ENCODE results near the gene CYP2W1. TPM values are rescaled to one million over a fixed set of nuclear protein-coding genes. Genes with fewer than 3 reads are reported as not detected.
"Not testable (repeated sequence)": the region's sequence is repeated elsewhere in the genome, so short reads cannot be mapped to it uniquely, and the experiment has no call there.

The CYP2W1 gene
- 1 to 10 TPM; 1.2 to 3.6 TPM for total RNA-seq
- long read RNA-seq, partial matches to known transcripts = 1 of 1 reads
- long read RNA-seq, other reads (novel, unspliced or antisense) = 0 of 1 reads

- peak; percentile 11 for ATAC-seq
- intact Hi-C loops (cut with DNase I, micrococcal nuclease) = no loop called here
- DNase-seq = no peak
These were observed at the start of gene CYP2W1 for GRCh38 chr7:983004-983615. TSS of gene CYP2W1 (plus strand) at chr7:983181. CDS start at chr7:983212, 31 bp downstream.

GRCh38 chr7:934469-935163, 48.4 kb upstream of the CYP2W1 start:
- DNase-seq (peak; percentile 7 to 12), ATAC-seq (no peak)
- intact Hi-C loops (cut with DNase I, micrococcal nuclease) = no loop called here

- intact Hi-C loops (cut with DNase I, micrococcal nuclease) = no loop called here
- peak; percentile 3 to 25 for DNase-seq
- ATAC-seq = peak; percentile 11
These were observed 47.7 kb upstream of the CYP2W1 start for GRCh38 chr7:935164-935873.

GRCh38 chr7:935874-936385, 47.1 kb upstream of the CYP2W1 start:
- ATAC-seq = peak; percentile 9
- intact Hi-C loops (cut with DNase I, micrococcal nuclease) = no loop called here
- DNase-seq = peak in 1 of 2 donors; percentile 3

GRCh38 chr7:936386-937054, 46.5 kb upstream of the CYP2W1 start:
- intact Hi-C loops (cut with DNase I, micrococcal nuclease) = no loop called here
- ATAC-seq = peak; percentile 25
- DNase-seq = peak; percentile 4 to 22

- intact Hi-C loops (cut with DNase I, micrococcal nuclease) = no loop called here
- peak in 1 of 2 donors; percentile 11 for DNase-seq
- no peak for ATAC-seq
These were observed 45.0 kb upstream of the CYP2W1 start for GRCh38 chr7:937856-938484.

GRCh38 chr7:938546-939185, 44.3 kb upstream of the CYP2W1 start:
- intact Hi-C loops (cut with DNase I, micrococcal nuclease) = no loop called here
- ATAC-seq (peak; percentile 24), DNase-seq (peak; percentile 6 to 20)

- peak; percentile 2 to 6 for DNase-seq
- intact Hi-C loops (cut with DNase I, micrococcal nuclease) = no loop called here
- no peak for ATAC-seq
These were observed 43.1 kb upstream of the CYP2W1 start for GRCh38 chr7:939843-940242.

- intact Hi-C loops (cut with DNase I, micrococcal nuclease) = no loop called here
- ATAC-seq (no peak), DNase-seq (no peak)
These were observed 42.2 kb upstream of the CYP2W1 start for GRCh38 chr7:940599-941408.

GRCh38 chr7:943793-944192, 39.2 kb upstream of the CYP2W1 start:
- DNase-seq = peak in 1 of 2 donors; percentile 16
- ATAC-seq; intact Hi-C loops (cut with DNase I, micrococcal nuclease): not testable (repeated sequence)

GRCh38 chr7:944744-945143, 38.2 kb upstream of the CYP2W1 start:
- no peak for DNase-seq
- intact Hi-C loops (cut with DNase I, micrococcal nuclease) = no loop called here
- no peak for ATAC-seq

GRCh38 chr7:945147-945555, 37.8 kb upstream of the CYP2W1 start:
- ATAC-seq (peak; percentile 21), DNase-seq (no peak)
- intact Hi-C loops (cut with DNase I, micrococcal nuclease) = no loop called here

- DNase-seq (peak; percentile 93 to 98), ATAC-seq (peak; percentile 86)
- intact Hi-C loops (cut with DNase I, micrococcal nuclease) = no loop called here
These were observed 37.3 kb upstream of the CYP2W1 start for GRCh38 chr7:945556-946255.

GRCh38 chr7:946256-946996, 36.6 kb upstream of the CYP2W1 start:
- intact Hi-C loops (cut with DNase I, micrococcal nuclease) = no loop called here
- ATAC-seq (peak; percentile 60), DNase-seq (peak; percentile 78 to 81)

GRCh38 chr7:947391-948210, 35.4 kb upstream of the CYP2W1 start:
- intact Hi-C loops (cut with DNase I, micrococcal nuclease) = no loop called here
- no peak for ATAC-seq
- peak in 1 of 2 donors; percentile 16 for DNase-seq

Data from left colon (tissue), 2 donors.